GM12878 (cell line): ENCODE measurements around the gene RDM1. TPM values are rescaled to one million over a fixed set of nuclear protein-coding genes. Genes with fewer than 3 reads are reported as not detected.

ENCODE experiments used
- CEBPB ChIP-seq, 2 experiments: fragments of 150-350 bp in 1 of 2; IDR thresholded peaks; 2 replicates each; pipeline ENCODE4 v1.6.1; 2012 to 2014; ENCODE audit warnings: low read depth in 2 of 2, low read length in 2 of 2, borderline replicate concordance in 1 of 2, inconsistent platforms in 1 of 2
- HCFC1 ChIP-seq: fragments of 150-350 bp; IDR thresholded peaks from 2 replicates; pipeline ENCODE4 v1.6.1; 2014; ENCODE audit warnings: low read length
- IRF4 ChIP-seq: IDR thresholded peaks from 2 replicates; pipeline ENCODE4 v1.6.1; 2011; ENCODE audit warnings: low read depth, low read length
- PAX5 ChIP-seq: IDR thresholded peaks from 2 replicates; pipeline ENCODE4 v1.6.1; 2011; ENCODE audit warnings: low read depth, low read length, borderline replicate concordance
- POU2F2 ChIP-seq: IDR thresholded peaks from 3 replicates; pipeline ENCODE4 v1.6.1; 2011; ENCODE audit warnings: low read depth, mild to moderate bottlenecking, low read length, borderline replicate concordance
- PRDM15 ChIP-seq: fragments of 450-650 bp; formaldehyde crosslinking; IDR thresholded peaks from 2 replicates; pipeline ENCODE4 v1.4.0; 2020; ENCODE audit warnings: mild to moderate bottlenecking, moderate library complexity
- RUNX3 ChIP-seq: IDR thresholded peaks from 2 replicates; pipeline ENCODE4 v1.6.1; 2012; ENCODE audit warnings: low read length, inconsistent platforms
- SPI1 ChIP-seq: IDR thresholded peaks from 2 replicates; pipeline ENCODE4 v1.6.1; 2011; ENCODE audit warnings: low read depth, mild to moderate bottlenecking, low read length, moderate library complexity, borderline replicate concordance; ENCODE audit not compliant: insufficient read depth
- USF2 ChIP-seq: IDR thresholded peaks from 2 replicates; pipeline ENCODE4 v1.6.1; 2011; ENCODE audit warnings: low read depth, low read length, improper control_type of control experiment, borderline replicate concordance
- YY1 ChIP-seq: IDR thresholded peaks from 2 replicates; pipeline ENCODE4 v1.6.1; 2011; ENCODE audit warnings: low read depth, mild to moderate bottlenecking, low read length
- polyA plus RNA-seq, 11 experiments: library from polyadenylated mRNA; depleted of rRNA in 4 of 11; unstranded in 6 of 11; stranded (reverse) in 5 of 11; fragments of >200 nt; fragmentation: Nextera tagmentation in 4 of 11; fragmentation: Illumina TruSeq in 1 of 11; extraction: Ambion mirVana in 4 of 11; extraction: Trizol in 1 of 11; gene quantifications; 1 replicate in 1 of 11; 2 replicates in 10 of 11; pipeline versions ENCODE4 v1.2.1 to v1.2.3, GENCODE V29; 2011 to 2016; ENCODE audit warnings: inconsistent platforms in 2 of 11, missing spikeins in 2 of 11, low read depth in 1 of 11
- total RNA-seq, 4 experiments: library from RNA; depleted of rRNA in 3 of 4; stranded (reverse); fragments of >200 nt in 3 of 4; fragmentation: Illumina TruSeq in 1 of 4; extraction: Trizol in 1 of 4; gene quantifications; 2 replicates each; pipeline versions ENCODE4 v1.2.1 to v1.2.3, GENCODE V29; 2013 to 2021

RDM1 gene
- total and polyA plus RNA-seq, 10 of the 15 experiments (the other 5 are each of a cell fraction or from before 2014, with no cell fraction given), result 5.7 to 18.4 (median 10.7) TPM

GRCh38 chr17:35947156-35947585 is 16.6 kb upstream of the RDM1 start (continued):
- TF ChIP-seq SPI1 (peak; percentile 96), PRDM15 (CRISPR knock-in tag) (no peak), YY1 (0 out of 2 replicates have a peak, but pooled peaks have one; percentile 53), USF2 (no peak), POU2F2 (peak; percentile 78; the same call in 1 of the 3 replicates), CEBPB (IDR thresholded peaks at IDR 0.05; ENCODE audit: borderline replicate concordance in 1 of 2, low read depth in 2 of 2, low read length in 2 of 2) (no peak), IRF4 (peak; percentile 88), PAX5 (no peak), HCFC1 (peak; percentile 23; the same call in 1 of the 2 replicates), RUNX3 (peak; percentile 41; the same call in 1 of the 2 replicates)
- TF ChIP-seq, all 136 proteins: peak for 14
